HepG2 (cell line): Measurements from ENCODE around the gene MGLL. TPM values are rescaled to one million over a fixed set of nuclear protein-coding genes. Genes with fewer than 3 reads are reported as not detected.

Experiments
- ATAC-seq: fragments of 200-7000 bp; cut with Tn5 transposase; 3 replicates; pipeline ENCODE4 v1.9.1; 2020; ENCODE audit warnings: mild to moderate bottlenecking, moderate library complexity
- BruUV-seq: library from RNA; stranded (reverse); fragments of 400-500 nt; replicated peaks from 2 replicates; lab custom pipeline; 2021; lab: Mats Ljungman, UMichigan
- CTCF ChIA-PET: fragments of 300-600 bp; formaldehyde crosslinking; extraction: SDS; loops from one replicate; lab custom pipeline; 2021; ENCODE audit warnings: low total read pairs, inconsistent platforms, low intra/inter-chr PET ratio; lab: Yijun Ruan, JAX
- POLR2A ChIA-PET: fragments of 350-600 bp; sonication (Branson Sonifier 250); formaldehyde crosslinking; loops from one replicate; lab custom pipeline; 2020; ENCODE audit warnings: antibody characterized with exemption, inconsistent platforms; lab: Yijun Ruan, JAX
- DNase-seq: peaks from one replicate; pipeline ENCODE4 v3.0.0-alpha.2; 2015; ENCODE audit warnings: low spot score
- FAIRE-seq: peaks from 3 replicates; lab custom pipeline; 2011; peaks lifted over from hg19 to GRCh38; lab: Jason Lieb, UNC
- H2AFZ ChIP-seq: one replicate; pipeline ENCODE4 v1.6.1; 2011; ENCODE audit warnings: low read length, inconsistent platforms
- H3K27ac ChIP-seq: fragments of 300-600 bp; 3 replicates; pipeline ENCODE4 v1.8.0; 2011; ENCODE audit warnings: mixed run types, mild to moderate bottlenecking, mixed read lengths, low read length, inconsistent platforms; ENCODE audit not compliant: insufficient read depth; ENCODE audit errors: extremely low read length
- H3K27me3 ChIP-seq, 2 experiments: fragments of 200-600 bp in 1 of 2; 2 replicates in 1 of 2; 3 replicates in 1 of 2; pipeline versions ENCODE4 v1.6.0 to v1.8.0; 2011; ENCODE audit warnings: low read length in 2 of 2, mild to moderate bottlenecking in 2 of 2, moderate library complexity in 2 of 2, inconsistent platforms in 1 of 2; ENCODE audit not compliant: insufficient read depth in 2 of 2, control insufficient read depth in 1 of 2
- H3K36me3 ChIP-seq, 2 experiments: fragments of 200-600 bp in 1 of 2; replicated peaks in 1 of 2; 2 replicates in 1 of 2; 3 replicates in 1 of 2; pipeline versions ENCODE4 v1.5.1 to v1.8.0; 2011; ENCODE audit warnings: low read length in 2 of 2, inconsistent platforms in 1 of 2; ENCODE audit not compliant: insufficient read depth in 2 of 2, control insufficient read depth in 1 of 2
- H3K4me1 ChIP-seq: 2 replicates; pipeline ENCODE4 v1.5.1; 2012; ENCODE audit warnings: low read length, inconsistent platforms; ENCODE audit not compliant: insufficient read depth
- H3K4me2 ChIP-seq: 2 replicates; pipeline ENCODE4 v1.6.0; 2011; ENCODE audit warnings: low read depth, low read length, inconsistent platforms
- H3K4me3 ChIP-seq, 3 experiments: fragments of 200-600 bp in 1 of 3; sonication (generic), shearing (Covaris generic) in 1 of 3; replicated peaks in 1 of 3; 2 replicates each; pipeline ENCODE4 v1.5.1; 2011 to 2016; ENCODE audit warnings: low read length in 3 of 3, inconsistent platforms in 2 of 3, low read depth in 2 of 3, mild to moderate bottlenecking in 2 of 3, control low read depth in 1 of 3, mixed read lengths in 1 of 3; ENCODE audit not compliant: insufficient read depth in 1 of 3
- H3K79me2 ChIP-seq: one replicate; pipeline ENCODE4 v1.6.1; 2011; ENCODE audit warnings: low read length, inconsistent platforms; ENCODE audit not compliant: insufficient read depth
- H3K9ac ChIP-seq: 2 replicates; pipeline ENCODE4 v1.6.0; 2011; ENCODE audit warnings: mild to moderate bottlenecking, low read depth, low read length, inconsistent platforms; ENCODE audit not compliant: insufficient read depth
- H3K9me3 ChIP-seq: 2 replicates; pipeline ENCODE4 v1.5.1; 2012; ENCODE audit warnings: mild to moderate bottlenecking, low read length
- H4K20me1 ChIP-seq: 2 replicates; pipeline ENCODE4 v1.6.0; 2011; ENCODE audit warnings: inconsistent platforms, mild to moderate bottlenecking, low read length, moderate library complexity; ENCODE audit not compliant: insufficient read depth
- AGO1 ChIP-seq: fragments of 200-400 bp; formaldehyde crosslinking; IDR thresholded peaks from 2 replicates; pipeline ENCODE4 v1.6.1; 2017; ENCODE audit warnings: mild to moderate bottlenecking, low read depth, low read length, moderate library complexity; ENCODE audit not compliant: poor library complexity, severe bottlenecking
- FOXO1 ChIP-seq: sonication (generic); formaldehyde crosslinking; IDR thresholded peaks from 2 replicates; pipeline ENCODE4 v1.4.0; 2020; ENCODE audit warnings: missing genetic modification reagents
- HBP1 ChIP-seq: IDR thresholded peaks from 2 replicates; pipeline ENCODE4 v1.6.1; 2016; ENCODE audit warnings: low read depth, control low read depth
- ISX ChIP-seq: sonication (generic); formaldehyde crosslinking; conservative IDR thresholded peaks from 2 replicates; pipeline ENCODE4 v1.5.0; 2020; ENCODE audit warnings: missing genetic modification reagents
- MIER2 ChIP-seq: IDR thresholded peaks from 2 replicates; pipeline ENCODE4 v1.6.1; 2016; ENCODE audit warnings: missing biosample characterization, missing genetic modification reagents
- POGK ChIP-seq: sonication (generic); formaldehyde crosslinking; conservative IDR thresholded peaks from 2 replicates; pipeline ENCODE4 v1.8.0; 2022; ENCODE audit warnings: mild to moderate bottlenecking, moderate library complexity, missing genetic modification reagents
- SP5 ChIP-seq: IDR thresholded peaks from 2 replicates; pipeline ENCODE4 v1.6.1; 2016; ENCODE audit warnings: low read depth, borderline replicate concordance
- TCF7L2 ChIP-seq: IDR thresholded peaks from 2 replicates; pipeline ENCODE4 v1.6.1; 2011; ENCODE audit warnings: mild to moderate bottlenecking, low read depth, low read length, moderate library complexity
- ZBTB14 ChIP-seq: sonication (generic); formaldehyde crosslinking; IDR thresholded peaks from 2 replicates; pipeline ENCODE4 v1.4.0; 2020; ENCODE audit warnings: missing genetic modification reagents
- ZFP36 ChIP-seq: fragments of 150-350 bp; IDR thresholded peaks from 2 replicates; pipeline ENCODE4 v1.6.1; 2018; ENCODE audit warnings: borderline replicate concordance, low read length, low read depth; ENCODE audit not compliant: partially characterized antibody
- ZNF276 ChIP-seq: sonication (generic); formaldehyde crosslinking; IDR thresholded peaks from 2 replicates; pipeline ENCODE4 v1.4.0; 2020; ENCODE audit warnings: mild to moderate bottlenecking, low read depth, missing genetic modification reagents
- ZNF383 ChIP-seq: sonication (generic); formaldehyde crosslinking; IDR thresholded peaks from 2 replicates; pipeline ENCODE4 v1.4.0; 2020; ENCODE audit warnings: missing genetic modification reagents, mild to moderate bottlenecking, borderline replicate concordance
- WGBS: methylation state at CpG from one replicate; pipeline ENCODE4 v1.1.6; 2017; ENCODE audit warnings: low lambda C conversion rate; 5-methylcytosine and 5-hydroxymethylcytosine counted together
- in situ Hi-C: cut with HindIII; loops from 2 replicates; pipeline ENCODE4 v1.10.0; 2017; ENCODE audit warnings: low pct_unique_long_range_greater_than_20kb; ENCODE audit not compliant: extremely low pct_ligation_motif_present
- intact Hi-C: fragments of 100-400 bp; cut with micrococcal nuclease; formaldehyde crosslinking; loops from one replicate; pipeline ENCODE4 v1.10.0; 2022; ENCODE audit not compliant: unreplicated experiment
- polyA plus RNA-seq, 8 experiments: library from polyadenylated mRNA; depleted of rRNA in 3 of 8; stranded (reverse) in 7 of 8; unstranded in 1 of 8; fragments of >200 nt; fragmentation: Illumina TruSeq in 4 of 8; extraction: Trizol in 4 of 8; gene quantifications; 2 replicates each; pipeline versions ENCODE4 v1.2.1 to v1.2.3, GENCODE V29; 2011 to 2016; ENCODE audit warnings: low read depth in 4 of 8, missing spikeins in 1 of 8, mixed read lengths in 1 of 8; ENCODE audit not compliant: insufficient read depth in 1 of 8
- total RNA-seq, 5 experiments: library from RNA; depleted of rRNA; stranded (reverse); fragments of >200 nt; fragmentation: Illumina TruSeq; extraction: Trizol; gene quantifications; 2 replicates each; pipeline ENCODE4 v1.2.3, GENCODE V29; 2016; ENCODE audit warnings: low read depth in 1 of 5
- TF ChIP-seq, protein P1 (sequence below): IDR thresholded peaks from 2 replicates; pipeline ENCODE4 v1.6.1; 2018; ENCODE audit warnings: missing genetic modification reagents
- TF ChIP-seq, protein P2 (sequence below): sonication (generic); formaldehyde crosslinking; IDR thresholded peaks from 2 replicates; pipeline ENCODE4 v1.4.0; 2020; ENCODE audit warnings: missing genetic modification reagents, borderline replicate concordance

MGLL gene
- total and polyA plus RNA-seq, 2 of the 13 experiments (the other 11 are each of a cell fraction or from before 2014, with no cell fraction given): not detected

- intact Hi-C loops (no loop called here), in situ Hi-C loops (no loop called here)
- H2AFZ ChIP-seq: no peak overlapping the region
- H3K4me3 ChIP-seq: no peak overlapping the region
- ChIA-PET CTCF (no interaction called here), POLR2A (no interaction called here)
- FAIRE-seq (no peak), ATAC-seq (no peak), DNase-seq (no peak)
- no peaks in the 10 kb centered on the region for H4K20me1 ChIP-seq
- 56% methylated on average over 1 of the region's 1 CpG for WGBS
- H3K79me2 ChIP-seq: no peaks in the 10 kb centered on the region
- no peak overlapping the region for H3K27ac ChIP-seq
- no peak overlapping the region for H3K4me2 ChIP-seq
- H3K27me3 ChIP-seq: peaks cover 0 to 2% of the 10 kb centered on the region in 2 experiments; a peak in 2 of 5 replicates
- BruUV-seq: no TSS peak
- H3K9ac ChIP-seq: no peak overlapping the region
- no peaks in the 10 kb centered on the region for H3K9me3 ChIP-seq
- no peaks in the 10 kb centered on the region for H3K36me3 ChIP-seq
- no peaks in the 10 kb centered on the region for H3K4me1 ChIP-seq
- TF ChIP-seq HBP1 (CRISPR knock-in tag): no peak
- no peak for TF ChIP-seq SP5 (CRISPR knock-in tag)
- no peak for TF ChIP-seq AGO1
- TF ChIP-seq ZBTB14 (CRISPR knock-in tag): no peak
- TF ChIP-seq, protein P1, sequence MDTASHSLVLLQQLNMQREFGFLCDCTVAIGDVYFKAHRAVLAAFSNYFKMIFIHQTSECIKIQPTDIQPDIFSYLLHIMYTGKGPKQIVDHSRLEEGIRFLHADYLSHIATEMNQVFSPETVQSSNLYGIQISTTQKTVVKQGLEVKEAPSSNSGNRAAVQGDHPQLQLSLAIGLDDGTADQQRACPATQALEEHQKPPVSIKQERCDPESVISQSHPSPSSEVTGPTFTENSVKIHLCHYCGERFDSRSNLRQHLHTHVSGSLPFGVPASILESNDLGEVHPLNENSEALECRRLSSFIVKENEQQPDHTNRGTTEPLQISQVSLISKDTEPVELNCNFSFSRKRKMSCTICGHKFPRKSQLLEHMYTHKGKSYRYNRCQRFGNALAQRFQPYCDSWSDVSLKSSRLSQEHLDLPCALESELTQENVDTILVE: no peak
- no peak for TF ChIP-seq FOXO1 (CRISPR knock-in tag)
- TF ChIP-seq MIER2: no peak
- TF ChIP-seq ZNF276 (CRISPR knock-in tag): no peak
- no peak for TF ChIP-seq ZNF383 (CRISPR knock-in tag)
- no peak for TF ChIP-seq TCF7L2
- no peak for TF ChIP-seq POGK (CRISPR knock-in tag)
- TF ChIP-seq, protein P2, sequence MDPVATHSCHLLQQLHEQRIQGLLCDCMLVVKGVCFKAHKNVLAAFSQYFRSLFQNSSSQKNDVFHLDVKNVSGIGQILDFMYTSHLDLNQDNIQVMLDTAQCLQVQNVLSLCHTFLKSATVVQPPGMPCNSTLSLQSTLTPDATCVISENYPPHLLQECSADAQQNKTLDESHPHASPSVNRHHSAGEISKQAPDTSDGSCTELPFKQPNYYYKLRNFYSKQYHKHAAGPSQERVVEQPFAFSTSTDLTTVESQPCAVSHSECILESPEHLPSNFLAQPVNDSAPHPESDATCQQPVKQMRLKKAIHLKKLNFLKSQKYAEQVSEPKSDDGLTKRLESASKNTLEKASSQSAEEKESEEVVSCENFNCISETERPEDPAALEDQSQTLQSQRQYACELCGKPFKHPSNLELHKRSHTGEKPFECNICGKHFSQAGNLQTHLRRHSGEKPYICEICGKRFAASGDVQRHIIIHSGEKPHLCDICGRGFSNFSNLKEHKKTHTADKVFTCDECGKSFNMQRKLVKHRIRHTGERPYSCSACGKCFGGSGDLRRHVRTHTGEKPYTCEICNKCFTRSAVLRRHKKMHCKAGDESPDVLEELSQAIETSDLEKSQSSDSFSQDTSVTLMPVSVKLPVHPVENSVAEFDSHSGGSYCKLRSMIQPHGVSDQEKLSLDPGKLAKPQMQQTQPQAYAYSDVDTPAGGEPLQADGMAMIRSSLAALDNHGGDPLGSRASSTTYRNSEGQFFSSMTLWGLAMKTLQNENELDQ (CRISPR knock-in tag): no peak
- no peak for TF ChIP-seq ZFP36
- no peak for TF ChIP-seq ISX (CRISPR knock-in tag)
Observed at GRCh38 chr3:127777332-127777731, 45.0 kb downstream of the MGLL start.
